ENCODE measurements around the gene HAX1. TPM values are rescaled to one million over a fixed set of nuclear protein-coding genes. Genes with fewer than 3 reads are reported as not detected.
A peak's percentile ranks its signal among the peaks of the same experiment; 100 is the strongest.
"Not testable (repeated sequence)": the region's sequence is repeated elsewhere in the genome, so short reads cannot be mapped to it uniquely, and the experiment has no call there.

HAX1 gene
- total RNA-seq (2022) (112 and 129 TPM in 2 replicates), Bru-seq, nascent RNA (percentile 77 among the genes with signal in this experiment), BruChase-seq, experiment 1, labeled RNA remaining after a 6-hour chase (percentile 96 among the genes with signal in this experiment), BruChase-seq, experiment 2, labeled RNA remaining after a 2-hour chase (percentile 88 among the genes with signal in this experiment)
- long read RNA-seq, transcript HAX1-201 (7 exons, 1,227 nt): major isoform, 176 of 207 reads
- long read RNA-seq, transcript HAX1-204 (7 exons, 914 nt): minor isoform, 9 of 207 reads
- long read RNA-seq, partial matches to known transcripts: 5 of 207 reads
- long read RNA-seq, other reads (novel, unspliced or antisense): 9 of 207 reads

- peaks cover 64% of the 10 kb centered on the region for H3K36me3 Mint-ChIP-seq (ENCODE audit: insufficient read depth, unreplicated experiment)
- H3K27me3 Mint-ChIP-seq (ENCODE audit: unreplicated experiment): no peaks in the 10 kb centered on the region
- TF ChIP-seq CTCF (IDR thresholded peaks at IDR 0.05; ENCODE audit: unreplicated experiment): peak; percentile 83
- no TSS peak for BruUV-seq (replicated peaks)
- peak; percentile 91 for DNase-seq
- peaks cover 9% of the 10 kb centered on the region for H3K4me1 Mint-ChIP-seq (ENCODE audit: low read depth, unreplicated experiment)
- H3K4me3 Mint-ChIP-seq (ENCODE audit: low read depth, unreplicated experiment): peak within 1 kb of the TSS; percentile 98
- H3K9me3 Mint-ChIP-seq (ENCODE audit: low read depth, unreplicated experiment): no peaks in the 10 kb centered on the region
- intact Hi-C loops (cut with micrococcal nuclease; ENCODE audit: unreplicated experiment): loop anchor here (1.0 to 2.0 kb wide), 2 partner anchors 73 to 86 kb away; no protein-coding TSS in a partner anchor
- H3K27ac Mint-ChIP-seq (ENCODE audit: unreplicated experiment): peak within 1 kb of the TSS; percentile 98
- CTCF ChIA-PET: interaction anchor here (0.6 to 2.6 kb wide), 6 partner anchors 17 to 1623 kb away, joined by 3 to 12 read pairs (median 4); partner anchors contain the start of gene SLC27A3
Measured at GRCh38 chr1:154272217-154272998, at the start of gene HAX1. HAX1 (plus strand) TSS chr1:154272629; CDS start chr1:154272724, 95 bp downstream.

- CTCF ChIA-PET: no interaction called here
- Mint-ChIP-seq H3K4me1 (ENCODE audit: low read depth, unreplicated experiment) (peaks cover 35% of the 10 kb centered on the region), H3K27me3 (ENCODE audit: unreplicated experiment) (no peaks in the 10 kb centered on the region), H3K36me3 (ENCODE audit: insufficient read depth, unreplicated experiment) (peaks cover 73% of the 10 kb centered on the region), H3K9me3 (ENCODE audit: low read depth, unreplicated experiment) (no peaks in the 10 kb centered on the region), H3K4me3 (ENCODE audit: low read depth, unreplicated experiment) (peak overlapping the region; percentile 80), H3K27ac (ENCODE audit: unreplicated experiment) (no peak overlapping the region)
- no peak for TF ChIP-seq CTCF (IDR thresholded peaks at IDR 0.05; ENCODE audit: unreplicated experiment)
- no TSS peak for BruUV-seq (replicated peaks)
- intact Hi-C loops (cut with micrococcal nuclease; ENCODE audit: unreplicated experiment): no loop called here
- no peak for DNase-seq
Measured at GRCh38 chr1:154222918-154223317, 49.5 kb upstream of the HAX1 start.

GRCh38 chr1:154223621-154224020 is 48.8 kb upstream of the HAX1 start:
- intact Hi-C loops (cut with micrococcal nuclease; ENCODE audit: unreplicated experiment): no loop called here
- no peak for TF ChIP-seq CTCF (IDR thresholded peaks at IDR 0.05; ENCODE audit: unreplicated experiment)
- no peaks in the 10 kb centered on the region for H3K27me3 Mint-ChIP-seq (ENCODE audit: unreplicated experiment)
- CTCF ChIA-PET: no interaction called here
- H3K36me3 Mint-ChIP-seq (ENCODE audit: insufficient read depth, unreplicated experiment): peaks cover 71% of the 10 kb centered on the region
- H3K4me1 Mint-ChIP-seq (ENCODE audit: low read depth, unreplicated experiment): peaks cover 28% of the 10 kb centered on the region
- no peak overlapping the region for H3K27ac Mint-ChIP-seq (ENCODE audit: unreplicated experiment)
- H3K9me3 Mint-ChIP-seq (ENCODE audit: low read depth, unreplicated experiment): no peaks in the 10 kb centered on the region
- no TSS peak for BruUV-seq (replicated peaks)
- no peak overlapping the region for H3K4me3 Mint-ChIP-seq (ENCODE audit: low read depth, unreplicated experiment)
- no peak for DNase-seq

- Mint-ChIP-seq H3K4me1 (ENCODE audit: low read depth, unreplicated experiment) (peaks cover 22% of the 10 kb centered on the region), H3K27ac (ENCODE audit: unreplicated experiment) (no peak overlapping the region), H3K36me3 (ENCODE audit: insufficient read depth, unreplicated experiment) (peaks cover 69% of the 10 kb centered on the region), H3K27me3 (ENCODE audit: unreplicated experiment) (no peaks in the 10 kb centered on the region), H3K4me3 (ENCODE audit: low read depth, unreplicated experiment) (no peak overlapping the region), H3K9me3 (ENCODE audit: low read depth, unreplicated experiment) (no peaks in the 10 kb centered on the region)
- no peak for TF ChIP-seq CTCF (IDR thresholded peaks at IDR 0.05; ENCODE audit: unreplicated experiment)
- CTCF ChIA-PET: interaction anchor here (0.6 kb wide), 1 partner anchor 19 kb away, joined by 4 read pairs; no protein-coding TSS in a partner anchor
- intact Hi-C loops (cut with micrococcal nuclease; ENCODE audit: unreplicated experiment): no loop called here
- DNase-seq: no peak
- no TSS peak for BruUV-seq (replicated peaks)
Measured at GRCh38 chr1:154225370-154225769, 47.1 kb upstream of the HAX1 start.

GRCh38 chr1:154231112-154231511 is 41.3 kb upstream of the HAX1 start:
- CTCF ChIA-PET: not testable (repeated sequence)
- peaks cover 90% of the 10 kb centered on the region for H3K36me3 Mint-ChIP-seq (ENCODE audit: insufficient read depth, unreplicated experiment)

GRCh38 chr1:154233127-154233526 is 39.3 kb upstream of the HAX1 start:
- H3K4me1 Mint-ChIP-seq (ENCODE audit: low read depth, unreplicated experiment); BruUV-seq (replicated peaks); H3K4me3 Mint-ChIP-seq (ENCODE audit: low read depth, unreplicated experiment); intact Hi-C loops (cut with micrococcal nuclease; ENCODE audit: unreplicated experiment); H3K27me3 Mint-ChIP-seq (ENCODE audit: unreplicated experiment); H3K9me3 Mint-ChIP-seq (ENCODE audit: low read depth, unreplicated experiment); H3K27ac Mint-ChIP-seq (ENCODE audit: unreplicated experiment); DNase-seq: not testable (repeated sequence)
- CTCF ChIA-PET: interaction anchor here (0.7 kb wide), 1 partner anchor 11 kb away, joined by 3 read pairs; no protein-coding TSS in a partner anchor
- peaks cover 85% of the 10 kb centered on the region for H3K36me3 Mint-ChIP-seq (ENCODE audit: insufficient read depth, unreplicated experiment)

More at GRCh38 chr1:154231112-154231511, 41.3 kb upstream of the HAX1 start:
- BruUV-seq (replicated peaks); H3K4me1 Mint-ChIP-seq (ENCODE audit: low read depth, unreplicated experiment); DNase-seq; H3K9me3 Mint-ChIP-seq (ENCODE audit: low read depth, unreplicated experiment); H3K27me3 Mint-ChIP-seq (ENCODE audit: unreplicated experiment); intact Hi-C loops (cut with micrococcal nuclease; ENCODE audit: unreplicated experiment); H3K4me3 Mint-ChIP-seq (ENCODE audit: low read depth, unreplicated experiment); H3K27ac Mint-ChIP-seq (ENCODE audit: unreplicated experiment): not testable (repeated sequence)
